Measurements from ENCODE around the gene MYL5. TPM values are rescaled to one million over a fixed set of nuclear protein-coding genes. Genes with fewer than 3 reads are reported as not detected.

Gene MYL5
- total and polyA plus RNA-seq, 2 of the 4 experiments (the other 2 are of a cell fraction): 9.1 to 16.0 TPM

- peaks cover 15% of the 10 kb centered on the region for H3K36me3 ChIP-seq (ENCODE audit: control insufficient read depth, insufficient read depth, low read length)
- peaks cover 9 to 43% of the 10 kb centered on the region in 2 experiments; a peak in 2 of 4 replicates for H3K79me1 ChIP-seq (ENCODE audit: low read depth in 1 of 2, low read length in 2 of 2)
- no peak overlapping the region for H3K56ac ChIP-seq (ENCODE audit: extremely low read depth, insufficient read depth, low read length)
- intact Hi-C loops (cut with micrococcal nuclease): no loop called here
- DNase-seq: no peak
- no peaks in the 10 kb centered on the region for H3K27me3 ChIP-seq (ENCODE audit: control insufficient read depth, insufficient read depth, low read length)
- BruUV-seq (replicated peaks): no TSS peak
- POLR2A ChIA-PET (ENCODE audit: unreplicated experiment): no interaction called here
- in situ Hi-C loops (cut with MboI; ENCODE audit: low sequenced_read_pairs): no loop called here
- H4K91ac ChIP-seq (ENCODE audit: insufficient read depth, low read depth, low read length): no peak overlapping the region
- no peak overlapping the region for H3K27ac ChIP-seq (ENCODE audit: insufficient read depth, low read length)
- no peak overlapping the region for H2BK20ac ChIP-seq (ENCODE audit: low read depth, low read length)
- no peak overlapping the region for H2BK120ac ChIP-seq (ENCODE audit: low read depth, low read length)
- no peak for ATAC-seq (ENCODE audit: low read depth)
- no peak overlapping the region for H3K18ac ChIP-seq (ENCODE audit: low read depth, low read length)
- H4K8ac ChIP-seq (ENCODE audit: low read depth in 2 of 2, low read length in 2 of 2): no peak overlapping the region
- no peak overlapping the region for H3K4ac ChIP-seq (ENCODE audit: low read depth, low read length)
- no CpG with 5 or more reads among the region's 3 CpGs for WGBS, 2 experiments (ENCODE audit: extremely low coverage in 2 of 2, insufficient read length in 1 of 2)
- H2AK9ac ChIP-seq (replicated peaks; ENCODE audit: low read depth, low read length, poor library complexity): no peak overlapping the region
- CTCF ChIA-PET: no interaction called here
- H4K5ac ChIP-seq (ENCODE audit: low read depth, low read length): no peak overlapping the region
- H3K9me3 ChIP-seq (ENCODE audit: control insufficient read depth, insufficient read depth, low read length): no peaks in the 10 kb centered on the region
- no peak overlapping the region for H2BK5ac ChIP-seq (ENCODE audit: low read depth, low read length, poor library complexity, severe bottlenecking)
- H3K4me3 ChIP-seq (ENCODE audit: insufficient read depth, low read depth, low read length): no peak overlapping the region
- no peak overlapping the region for H3K14ac ChIP-seq (replicated peaks; ENCODE audit: low read depth, low read length)
- H3K9me1 ChIP-seq (ENCODE audit: insufficient read depth, low read length): peaks cover 12% of the 10 kb centered on the region; the same call in 1 of the 2 replicates
- peaks cover 66% of the 10 kb centered on the region for H4K20me1 ChIP-seq (ENCODE audit: insufficient read depth, low read length)
- no peak overlapping the region for H3K9ac ChIP-seq (ENCODE audit: low read depth, low read length)
- dilution Hi-C loops (cut with HindIII; ENCODE audit: low sequenced_read_pairs, unreplicated experiment): no loop called here
- no peak overlapping the region for H3K23ac ChIP-seq (ENCODE audit: low read depth, low read length)
- H2BK15ac ChIP-seq (ENCODE audit: low read depth, low read length): no peak overlapping the region
- H3K4me1 ChIP-seq (ENCODE audit: control insufficient read depth, insufficient read depth, low read length): peaks cover 8% of the 10 kb centered on the region; the same call in 1 of the 2 replicates
- H2AK5ac ChIP-seq (ENCODE audit: low read depth, low read length): no peak overlapping the region
- H2AFZ ChIP-seq (replicated peaks; ENCODE audit: low read length, poor library complexity): no peak overlapping the region
- TF ChIP-seq POLR2A (IDR thresholded peaks at IDR 0.05; ENCODE audit: low read depth, low read length) (no peak), NFE2L2 (IDR thresholded peaks at IDR 0.05; ENCODE audit: low read depth, low read length) (no peak), CTCF (conservative IDR thresholded peaks at IDR 0.05; ENCODE audit: low read depth, low read length) (no peak), MAZ (IDR thresholded peaks at IDR 0.05; ENCODE audit: borderline replicate concordance, low read depth, low read length) (no peak), BHLHE40 (IDR thresholded peaks at IDR 0.05; ENCODE audit: low read depth, low read length) (no peak), RFX5 (IDR thresholded peaks at IDR 0.05; ENCODE audit: low read depth, low read length) (no peak), MXI1 (IDR thresholded peaks at IDR 0.05; ENCODE audit: borderline replicate concordance, low read depth, low read length) (no peak), FOS (IDR thresholded peaks at IDR 0.05; ENCODE audit: low read depth, low read length) (no peak)
- H3K4me2 ChIP-seq (ENCODE audit: low read depth, low read length): no peak overlapping the region
Measured at GRCh38 chr4:712093-712492, 37.8 kb downstream of the MYL5 start.

Measured in IMR-90 (cell line).